ENCODE data around the gene CTSO.

- TF ChIP-seq, protein P1, sequence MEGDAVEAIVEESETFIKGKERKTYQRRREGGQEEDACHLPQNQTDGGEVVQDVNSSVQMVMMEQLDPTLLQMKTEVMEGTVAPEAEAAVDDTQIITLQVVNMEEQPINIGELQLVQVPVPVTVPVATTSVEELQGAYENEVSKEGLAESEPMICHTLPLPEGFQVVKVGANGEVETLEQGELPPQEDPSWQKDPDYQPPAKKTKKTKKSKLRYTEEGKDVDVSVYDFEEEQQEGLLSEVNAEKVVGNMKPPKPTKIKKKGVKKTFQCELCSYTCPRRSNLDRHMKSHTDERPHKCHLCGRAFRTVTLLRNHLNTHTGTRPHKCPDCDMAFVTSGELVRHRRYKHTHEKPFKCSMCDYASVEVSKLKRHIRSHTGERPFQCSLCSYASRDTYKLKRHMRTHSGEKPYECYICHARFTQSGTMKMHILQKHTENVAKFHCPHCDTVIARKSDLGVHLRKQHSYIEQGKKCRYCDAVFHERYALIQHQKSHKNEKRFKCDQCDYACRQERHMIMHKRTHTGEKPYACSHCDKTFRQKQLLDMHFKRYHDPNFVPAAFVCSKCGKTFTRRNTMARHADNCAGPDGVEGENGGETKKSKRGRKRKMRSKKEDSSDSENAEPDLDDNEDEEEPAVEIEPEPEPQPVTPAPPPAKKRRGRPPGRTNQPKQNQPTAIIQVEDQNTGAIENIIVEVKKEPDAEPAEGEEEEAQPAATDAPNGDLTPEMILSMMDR (IDR thresholded peaks at IDR 0.05; ENCODE audit: insufficient read depth, low read depth, low read length): no peak
- TF ChIP-seq EZH2 (IDR thresholded peaks at IDR 0.05; ENCODE audit: insufficient read depth, low read length): no peak
These were observed 72.1 kb downstream of the CTSO start for GRCh38 chr4:155881555-155881954.

Measured in astrocyte (in vitro differentiated cells and primary cell).